ENCODE data around the gene PPP1R7.

- TF ChIP-seq CTCF (conservative IDR thresholded peaks at IDR 0.05; ENCODE audit: low read length) (no peak), EZH2phosphoT487 (IDR thresholded peaks at IDR 0.05; ENCODE audit: borderline replicate concordance) (no peak)
These were observed 37.7 kb upstream of the PPP1R7 start for GRCh38 chr2:241112592-241112991.

Data from Loucy (cell line).